ENCODE measurements around the gene TVP23A.

The TVP23A gene

GRCh38 chr16:10809706-10810105 lies 8.9 kb downstream of the TVP23A start:
- TF ChIP-seq EGR1 (IDR thresholded peaks at IDR 0.05) (no peak), CREB1 (IDR thresholded peaks at IDR 0.05; ENCODE audit: low read depth) (no peak)

- TF ChIP-seq EP300 (IDR thresholded peaks at IDR 0.05; ENCODE audit: borderline replicate concordance) (no peak), YY1 (IDR thresholded peaks at IDR 0.05; ENCODE audit: low read depth) (no peak), TEAD4 (IDR thresholded peaks at IDR 0.05) (no peak), RAD21 (IDR thresholded peaks at IDR 0.05; ENCODE audit: low read depth) (no peak), USF1 (IDR thresholded peaks at IDR 0.05) (no peak), REST (IDR thresholded peaks at IDR 0.05; ENCODE audit: low read depth) (no peak), TAF1 (IDR thresholded peaks at IDR 0.05; ENCODE audit: low read depth) (no peak), EGR1 (IDR thresholded peaks at IDR 0.05) (no peak), TCF12 (IDR thresholded peaks at IDR 0.05; ENCODE audit: low read depth) (no peak), CEBPB (IDR thresholded peaks at IDR 0.05) (no peak), FOXM1 (IDR thresholded peaks at IDR 0.05; ENCODE audit: borderline replicate concordance, low read depth) (no peak), MAX (IDR thresholded peaks at IDR 0.05) (no peak), ZBTB7A (IDR thresholded peaks at IDR 0.05; ENCODE audit: low read depth) (no peak), CREB1 (IDR thresholded peaks at IDR 0.05; ENCODE audit: low read depth) (no peak), NFIC (IDR thresholded peaks at IDR 0.05) (no peak)
Observed at GRCh38 chr16:10808850-10809249, 9.7 kb downstream of the TVP23A start.

- TF ChIP-seq YY1 (IDR thresholded peaks at IDR 0.05; ENCODE audit: low read depth) (no peak), EGR1 (IDR thresholded peaks at IDR 0.05) (no peak), TAF1 (IDR thresholded peaks at IDR 0.05; ENCODE audit: low read depth) (no peak), ZBTB7A (IDR thresholded peaks at IDR 0.05; ENCODE audit: low read depth) (no peak), FOXM1 (IDR thresholded peaks at IDR 0.05; ENCODE audit: borderline replicate concordance, low read depth) (no peak), REST (IDR thresholded peaks at IDR 0.05; ENCODE audit: low read depth) (no peak), TEAD4 (IDR thresholded peaks at IDR 0.05) (no peak), EP300 (IDR thresholded peaks at IDR 0.05; ENCODE audit: borderline replicate concordance) (no peak), USF1 (IDR thresholded peaks at IDR 0.05) (no peak), TCF12 (IDR thresholded peaks at IDR 0.05; ENCODE audit: low read depth) (no peak), RAD21 (IDR thresholded peaks at IDR 0.05; ENCODE audit: low read depth) (no peak), MAX (IDR thresholded peaks at IDR 0.05) (no peak), CEBPB (IDR thresholded peaks at IDR 0.05) (no peak)
Observed at GRCh38 chr16:10808218-10808617, 10.4 kb downstream of the TVP23A start.

GRCh38 chr16:10806698-10807097 lies 11.9 kb downstream of the TVP23A start:
- TF ChIP-seq TAF1 (IDR thresholded peaks at IDR 0.05; ENCODE audit: low read depth) (no peak), EGR1 (IDR thresholded peaks at IDR 0.05) (no peak)

- TF ChIP-seq EP300 (IDR thresholded peaks at IDR 0.05; ENCODE audit: borderline replicate concordance): no peak
- TF ChIP-seq EGR1 (IDR thresholded peaks at IDR 0.05): no peak
- TF ChIP-seq TEAD4 (IDR thresholded peaks at IDR 0.05): no peak
- no peak for TF ChIP-seq TCF12 (IDR thresholded peaks at IDR 0.05; ENCODE audit: low read depth)
- TF ChIP-seq USF1 (IDR thresholded peaks at IDR 0.05): no peak
- TF ChIP-seq NFIC (IDR thresholded peaks at IDR 0.05): no peak
- no peak for TF ChIP-seq CEBPB (IDR thresholded peaks at IDR 0.05)
- TF ChIP-seq ZBTB7A (IDR thresholded peaks at IDR 0.05; ENCODE audit: low read depth): no peak
- TF ChIP-seq RAD21 (IDR thresholded peaks at IDR 0.05; ENCODE audit: low read depth): no peak
- no peak for TF ChIP-seq REST (IDR thresholded peaks at IDR 0.05; ENCODE audit: low read depth)
- TF ChIP-seq MAX (IDR thresholded peaks at IDR 0.05): no peak
- TF ChIP-seq YY1 (IDR thresholded peaks at IDR 0.05; ENCODE audit: low read depth): no peak
- TF ChIP-seq TAF1 (IDR thresholded peaks at IDR 0.05; ENCODE audit: low read depth): no peak
- no peak for TF ChIP-seq CREB1 (IDR thresholded peaks at IDR 0.05; ENCODE audit: low read depth)
Observed at GRCh38 chr16:10805334-10805733, 13.3 kb downstream of the TVP23A start.
